NCI-H345 treated with DMSO at 0.1 percent for 48 hours (cell line): Measurements from ENCODE around the gene SLC8A1.
A peak's percentile ranks its signal among the peaks of the same experiment; 100 is the strongest.

Experiments
- DNase-seq: peaks from one replicate; lab custom pipeline; 2025; ENCODE audit not compliant: unreplicated experiment; lab: John Stamatoyannopoulos, UW

Gene SLC8A1

GRCh38 chr2:40123746-40124145 is 328.1 kb downstream of the SLC8A1 start:
- DNase-seq = no peak

- DNase-seq = no peak
These were observed 328.6 kb downstream of the SLC8A1 start for GRCh38 chr2:40123326-40123725.

DNA sequence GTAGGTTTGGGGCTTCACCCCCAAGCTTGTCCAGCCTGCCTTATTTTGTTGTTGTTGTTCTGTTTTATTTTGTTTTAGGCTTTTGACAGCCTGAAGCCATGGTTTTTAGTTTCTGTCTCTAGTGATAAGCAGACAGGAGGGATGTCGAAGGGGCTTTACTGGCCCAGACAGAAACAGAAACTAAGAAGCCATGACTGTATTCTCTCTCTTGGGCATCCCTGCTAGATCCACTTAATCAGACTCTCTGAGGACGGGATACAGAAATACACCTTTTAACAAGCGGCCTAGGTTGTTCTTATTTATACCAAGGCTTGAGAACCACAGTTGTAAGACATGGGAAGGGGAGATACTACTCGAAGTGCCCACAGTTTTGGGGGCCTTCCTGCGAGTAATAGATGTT is 330.9 kb downstream of the SLC8A1 start:
- DNase-seq = no peak

DNA sequence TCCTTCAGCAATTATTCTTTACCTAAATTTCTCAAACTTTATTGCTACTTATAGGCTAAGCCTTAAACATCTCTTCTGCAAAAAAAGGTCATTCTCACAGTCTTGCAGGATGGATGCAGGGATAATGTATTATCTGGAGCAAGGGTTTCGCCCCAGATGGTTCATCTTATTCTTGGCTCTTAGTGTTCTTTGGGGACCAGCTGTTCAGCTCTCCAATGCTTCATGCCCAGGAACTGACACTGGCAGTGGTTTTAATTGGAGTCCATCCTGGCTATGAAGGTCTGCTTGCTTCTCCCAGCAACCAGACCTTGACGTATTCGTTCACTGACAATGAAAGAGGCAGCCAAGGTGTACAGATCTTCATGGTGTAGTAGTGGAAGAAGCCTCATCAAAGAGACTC is 331.9 kb downstream of the SLC8A1 start:
- no peak for DNase-seq

- no peak for DNase-seq
These were observed 333.3 kb downstream of the SLC8A1 start for GRCh38 chr2:40118622-40119021.

- no peak for DNase-seq
These were observed 336.0 kb downstream of the SLC8A1 start for GRCh38 chr2:40115894-40116293.

- DNase-seq = no peak
These were observed 336.5 kb downstream of the SLC8A1 start for GRCh38 chr2:40115348-40115747.

DNA sequence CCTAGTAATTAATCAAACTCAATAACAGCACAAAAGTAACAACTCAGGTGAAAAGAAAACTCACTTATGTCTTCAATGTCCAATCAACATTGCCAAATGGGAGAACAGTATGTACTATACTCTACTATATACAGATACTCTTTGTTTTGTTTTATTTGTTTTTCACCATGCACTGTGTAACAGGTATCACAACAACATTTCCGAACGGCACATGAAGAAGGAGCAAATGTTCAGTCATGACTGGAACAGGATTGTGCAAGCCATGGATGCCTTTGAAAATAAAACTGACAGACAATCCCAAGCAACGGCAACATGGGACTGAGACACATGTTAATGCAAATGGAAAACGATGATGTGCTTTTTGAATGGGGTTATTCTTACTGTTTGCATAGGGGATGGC is 337.9 kb downstream of the SLC8A1 start:
- DNase-seq = peak; percentile 98

DNA sequence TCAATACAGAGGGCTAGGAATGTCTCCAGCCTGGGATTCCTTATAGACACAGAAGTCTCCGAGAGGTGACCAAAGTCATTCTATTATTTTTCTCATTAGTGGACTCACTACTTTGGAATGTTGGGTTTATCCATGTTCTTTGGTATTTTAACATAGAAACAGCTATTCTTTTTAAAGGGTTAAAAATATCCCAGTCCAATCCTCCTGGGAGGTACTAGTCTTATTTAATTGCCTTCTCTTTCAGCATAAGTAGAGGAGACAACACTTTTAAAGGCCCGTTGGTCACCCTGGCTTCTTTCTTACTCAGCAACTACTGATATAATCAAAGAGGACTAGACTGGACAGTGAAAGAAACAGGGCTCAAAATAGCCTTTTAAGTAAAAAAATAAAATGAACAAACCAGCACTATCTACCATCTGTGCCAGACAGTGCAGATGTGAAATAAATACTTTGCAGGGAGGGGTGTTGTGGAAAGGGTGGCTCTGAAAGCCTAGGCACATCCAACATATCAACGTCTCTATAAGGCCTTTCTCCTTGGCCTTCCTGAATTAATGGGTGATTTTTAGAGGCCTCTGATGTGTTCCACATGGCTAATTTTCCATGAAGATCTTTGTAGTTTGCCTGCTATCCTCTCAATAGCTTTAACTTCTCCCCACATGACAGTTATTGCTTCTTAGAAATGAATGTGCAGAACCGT is 338.5 kb downstream of the SLC8A1 start:
- DNase-seq = peak; percentile 98

DNA sequence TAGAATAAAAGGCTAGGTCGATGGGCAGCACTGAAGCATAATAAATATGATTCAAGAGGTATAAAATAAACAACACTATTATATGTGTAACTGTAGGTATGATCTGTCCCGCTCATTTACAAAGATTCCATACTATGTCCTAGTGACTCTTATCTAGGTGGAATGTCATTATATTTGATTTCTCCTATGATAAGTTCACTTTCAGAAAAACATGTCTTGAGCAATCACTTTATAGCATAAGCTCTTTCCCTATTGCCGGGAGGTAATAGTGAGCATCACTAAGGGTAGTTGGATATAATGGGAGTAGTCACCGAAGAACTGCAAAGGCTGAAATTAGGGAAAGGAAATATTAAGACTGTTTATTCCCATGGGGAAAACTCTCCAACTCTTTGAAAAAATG is 342.5 kb downstream of the SLC8A1 start:
- DNase-seq = no peak

- no peak for DNase-seq
These were observed 343.0 kb downstream of the SLC8A1 start for GRCh38 chr2:40108851-40109250.

DNA sequence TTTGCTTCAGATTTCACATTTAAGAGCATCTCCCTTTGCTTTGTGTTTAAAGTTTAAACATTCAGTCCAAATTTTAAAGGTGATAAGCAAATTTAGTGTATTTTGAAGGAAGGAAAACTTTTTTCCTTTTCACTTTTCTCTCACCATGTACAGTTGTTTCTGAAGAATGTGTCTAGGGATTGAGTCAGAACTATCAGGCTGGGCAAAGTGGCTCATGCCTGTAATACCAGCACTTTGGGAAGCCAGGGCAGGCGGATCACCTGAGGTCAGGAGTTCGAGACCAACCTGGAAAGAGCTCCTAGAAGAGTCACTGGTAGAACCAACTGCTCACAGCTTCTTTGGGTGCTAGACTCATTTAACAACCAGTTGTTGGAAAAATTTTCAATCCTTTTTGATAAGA is 345.8 kb downstream of the SLC8A1 start:
- DNase-seq = no peak

DNA sequence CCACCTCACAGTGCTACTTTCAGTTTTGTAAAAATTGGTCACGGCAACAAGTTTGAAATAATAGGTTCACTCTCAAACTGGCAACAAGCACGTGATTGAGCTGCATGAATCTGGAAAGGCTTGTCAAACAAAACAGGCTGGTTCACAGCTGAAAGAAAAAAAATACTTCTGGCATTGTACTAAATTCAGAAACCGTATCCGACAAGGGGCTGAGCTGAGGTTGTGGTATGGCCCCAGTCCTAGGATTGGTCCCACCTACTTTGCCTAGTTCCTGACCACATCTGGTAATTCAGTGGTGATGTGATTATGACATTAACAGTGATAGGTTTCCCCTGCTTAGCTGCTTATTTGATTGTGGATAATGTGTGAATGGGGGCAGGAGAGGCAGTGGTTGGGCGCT is 346.3 kb downstream of the SLC8A1 start:
- DNase-seq = no peak

- DNase-seq = no peak
These were observed 348.3 kb downstream of the SLC8A1 start for GRCh38 chr2:40103590-40103989.

GRCh38 chr2:40103163-40103562 is 348.7 kb downstream of the SLC8A1 start:
- DNase-seq = no peak

DNA sequence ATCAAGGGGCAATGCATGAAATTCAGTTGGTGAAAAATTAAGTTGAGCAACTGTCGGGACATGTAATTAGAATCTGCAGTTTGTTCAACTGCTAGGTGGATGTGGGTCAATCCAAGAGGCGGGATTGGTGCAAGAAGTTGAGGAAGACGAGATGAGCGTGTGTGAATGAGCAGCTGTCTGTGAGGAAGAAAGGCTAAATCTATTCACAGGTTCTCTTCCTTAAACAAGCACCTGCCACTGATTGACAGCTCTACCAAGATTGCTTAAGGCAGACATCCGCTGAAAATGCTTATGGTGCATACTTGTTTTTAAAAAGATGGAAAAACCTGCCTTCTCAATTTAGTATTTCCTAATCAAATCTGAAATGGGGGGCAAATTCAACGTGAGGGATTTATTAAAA is 349.4 kb downstream of the SLC8A1 start:
- DNase-seq = no peak

DNA sequence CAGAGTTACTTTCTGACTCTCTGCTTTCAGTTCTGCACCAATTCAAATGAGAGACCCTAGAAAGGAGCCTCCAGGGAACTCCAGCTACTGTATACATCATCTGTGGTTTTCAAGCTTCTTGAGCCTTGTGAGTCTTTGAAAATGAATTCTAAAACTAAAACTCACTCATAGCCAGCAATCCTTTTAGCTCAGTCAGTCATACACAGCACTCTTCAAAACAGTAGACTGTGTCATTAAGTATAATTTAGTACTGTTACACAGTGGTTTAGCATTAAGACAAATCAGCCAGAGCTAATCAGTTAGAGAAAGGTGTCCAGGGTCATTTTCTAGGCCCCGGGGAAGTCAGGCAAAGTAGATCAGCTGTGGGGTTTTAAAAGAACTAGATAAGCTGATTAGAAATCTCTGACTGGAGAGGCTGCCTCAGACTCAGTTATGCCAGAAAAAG is 350.7 kb downstream of the SLC8A1 start:
- DNase-seq = no peak

DNA sequence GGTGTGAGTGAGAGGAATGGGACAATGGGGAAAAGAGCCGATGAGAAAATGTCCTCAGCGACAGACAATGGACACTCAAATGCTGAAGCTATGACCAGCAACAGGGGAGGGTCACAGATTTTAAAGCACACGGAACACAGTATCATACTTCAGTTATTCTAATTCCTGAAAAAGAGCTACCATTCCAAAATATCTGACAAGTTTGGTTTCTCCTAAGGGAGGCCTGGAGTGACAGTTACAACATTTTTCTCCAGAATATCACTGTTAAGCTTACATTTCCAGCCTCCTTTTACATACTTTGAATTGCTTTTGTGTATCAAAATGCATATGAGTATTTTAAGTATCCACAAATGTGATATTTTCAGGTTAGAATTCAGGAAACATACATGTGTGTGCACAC is 351.2 kb downstream of the SLC8A1 start:
- DNase-seq = no peak

- DNase-seq = no peak
These were observed 353.0 kb downstream of the SLC8A1 start for GRCh38 chr2:40098786-40099470.

DNA sequence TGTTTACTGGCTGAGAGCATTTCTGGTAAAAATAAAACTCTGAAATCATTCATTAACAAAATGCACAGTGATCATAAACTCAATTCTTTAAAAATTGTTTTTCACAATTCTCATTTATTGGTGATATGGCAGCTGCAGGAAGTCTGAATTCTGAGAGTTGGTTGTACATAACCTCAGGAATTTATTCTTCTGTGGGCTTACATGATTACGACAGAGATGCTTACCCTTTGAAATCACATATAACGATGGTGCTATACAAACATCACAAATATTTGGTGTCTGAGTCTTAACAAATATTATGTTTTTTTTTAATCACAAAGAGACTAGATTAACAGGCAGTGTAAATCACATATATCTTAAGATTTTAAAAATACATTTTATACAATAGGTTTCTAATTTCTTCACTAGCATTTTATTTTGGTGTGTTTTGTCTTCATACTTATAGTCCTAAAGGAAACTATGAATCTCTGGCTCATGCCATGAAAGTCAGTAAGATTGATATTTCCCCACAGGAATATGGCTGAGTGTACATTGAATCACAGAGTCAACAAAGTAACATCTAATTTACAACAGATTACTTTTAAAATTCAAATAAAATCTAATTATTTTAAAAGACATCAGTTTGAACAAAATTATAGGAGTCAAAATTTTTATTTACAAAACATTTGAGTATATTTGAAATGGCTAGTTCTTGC is 354.1 kb downstream of the SLC8A1 start:
- DNase-seq = no peak

- no peak for DNase-seq
These were observed 355.5 kb downstream of the SLC8A1 start for GRCh38 chr2:40096360-40096759.

GRCh38 chr2:40095000-40095399 is 356.9 kb downstream of the SLC8A1 start:
- DNase-seq = no peak
